Measurements from ENCODE around the gene OR6B1. TPM values are rescaled to one million over a fixed set of nuclear protein-coding genes. Genes with fewer than 3 reads are reported as not detected.

The OR6B1 gene
- total and polyA plus RNA-seq, 4 donors: not detected

DNA sequence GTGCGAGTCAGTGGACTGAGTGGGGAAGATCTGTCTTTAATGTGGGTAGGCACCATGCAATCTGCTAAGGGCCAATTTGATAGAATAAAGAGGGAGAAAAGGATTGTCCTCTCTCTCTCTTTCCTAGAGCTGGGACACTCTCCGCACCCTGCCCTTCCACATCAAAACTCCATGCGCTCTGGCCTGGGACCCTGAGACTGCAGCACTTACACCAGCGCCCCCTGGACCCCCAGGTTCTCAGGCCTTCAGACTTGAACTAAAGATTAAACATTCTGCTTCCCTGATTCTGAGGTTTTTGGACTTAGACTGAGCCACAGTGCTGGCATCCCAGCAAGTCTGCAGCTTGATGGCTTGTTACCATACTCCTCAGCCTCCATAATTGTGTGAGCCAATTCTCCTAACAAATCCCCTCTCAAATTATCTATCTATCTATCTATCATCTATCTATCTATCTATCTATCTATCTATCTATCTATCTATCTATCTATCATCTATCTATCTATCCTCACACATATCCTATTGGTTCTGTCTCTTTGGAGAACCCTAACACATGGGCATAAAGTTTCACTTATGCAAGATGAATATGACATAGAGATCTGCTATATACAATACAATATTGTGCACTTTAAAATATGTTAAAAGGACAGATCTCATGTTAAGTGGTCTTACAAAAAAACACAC, 26.2 kb downstream of the OR6B1 start:
- Histone ChIP-seq H3K9ac (ENCODE audit: insufficient read depth in 1 of 2, low read length in 2 of 2) (no peak overlapping the region), H3K36me3 (ENCODE audit: control insufficient read depth in 4 of 4, insufficient read depth in 4 of 4, low read length in 4 of 4) (no peaks in the 10 kb centered on the region), H3K27ac (ENCODE audit: low read depth in 1 of 2, low read length in 1 of 2) (no peak overlapping the region), H3K9me3 (ENCODE audit: control insufficient read depth in 4 of 4, insufficient read depth in 3 of 4, low read length in 3 of 4) (peaks cover 0 to 1% (median 0%) of the 10 kb centered on the region in 4 donors), H3K27me3 (ENCODE audit: control insufficient read depth in 3 of 3, insufficient read depth in 3 of 3, low read length in 2 of 3) (peaks cover 0 to 3% (median 0%) of the 10 kb centered on the region in 3 donors), H3K4me3 (no peak overlapping the region), H3K4me1 (ENCODE audit: control insufficient read depth in 5 of 5, insufficient read depth in 5 of 5, low read length in 5 of 5) (peaks cover 0 to 16% (median 0%) of the 10 kb centered on the region in 5 donors)
- 56 to 83% methylated on average over 4 of the region's 4 CpGs for whole genome bisulfite sequencing, 2 donors
- DNase-seq (no peak), ATAC-seq (ENCODE audit: insufficient read depth, low FRiP score) (no peak)
- TF ChIP-seq, protein P1, sequence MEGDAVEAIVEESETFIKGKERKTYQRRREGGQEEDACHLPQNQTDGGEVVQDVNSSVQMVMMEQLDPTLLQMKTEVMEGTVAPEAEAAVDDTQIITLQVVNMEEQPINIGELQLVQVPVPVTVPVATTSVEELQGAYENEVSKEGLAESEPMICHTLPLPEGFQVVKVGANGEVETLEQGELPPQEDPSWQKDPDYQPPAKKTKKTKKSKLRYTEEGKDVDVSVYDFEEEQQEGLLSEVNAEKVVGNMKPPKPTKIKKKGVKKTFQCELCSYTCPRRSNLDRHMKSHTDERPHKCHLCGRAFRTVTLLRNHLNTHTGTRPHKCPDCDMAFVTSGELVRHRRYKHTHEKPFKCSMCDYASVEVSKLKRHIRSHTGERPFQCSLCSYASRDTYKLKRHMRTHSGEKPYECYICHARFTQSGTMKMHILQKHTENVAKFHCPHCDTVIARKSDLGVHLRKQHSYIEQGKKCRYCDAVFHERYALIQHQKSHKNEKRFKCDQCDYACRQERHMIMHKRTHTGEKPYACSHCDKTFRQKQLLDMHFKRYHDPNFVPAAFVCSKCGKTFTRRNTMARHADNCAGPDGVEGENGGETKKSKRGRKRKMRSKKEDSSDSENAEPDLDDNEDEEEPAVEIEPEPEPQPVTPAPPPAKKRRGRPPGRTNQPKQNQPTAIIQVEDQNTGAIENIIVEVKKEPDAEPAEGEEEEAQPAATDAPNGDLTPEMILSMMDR (IDR thresholded peaks at IDR 0.05; ENCODE audit: control extremely low read depth, extremely low read depth): no peak

DNA sequence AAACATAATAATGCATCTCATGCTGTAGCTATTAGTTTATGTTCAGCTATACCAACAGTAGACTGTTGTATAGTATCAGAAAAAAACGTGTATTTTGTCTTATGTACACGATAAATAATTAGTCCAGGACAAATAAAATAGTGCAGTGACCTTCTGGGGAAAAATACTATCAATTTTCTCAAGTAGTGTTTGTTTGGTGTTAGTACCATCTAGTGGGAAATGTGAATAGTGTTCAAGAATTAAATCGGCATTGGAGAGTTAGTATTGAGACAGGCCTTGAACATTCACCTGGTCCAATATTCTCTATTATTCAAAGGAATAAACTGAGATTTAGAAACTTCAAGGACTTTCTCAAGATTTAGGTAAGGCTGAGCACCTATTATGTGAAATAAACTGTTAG, 26.9 kb downstream of the OR6B1 start:
- Histone ChIP-seq H3K4me1 (ENCODE audit: control insufficient read depth in 5 of 5, insufficient read depth in 5 of 5, low read length in 5 of 5) (peaks cover 0 to 24% (median 0%) of the 10 kb centered on the region in 5 donors), H3K9me3 (ENCODE audit: control insufficient read depth in 4 of 4, insufficient read depth in 3 of 4, low read length in 3 of 4) (peaks cover 0 to 1% (median 0%) of the 10 kb centered on the region in 4 donors), H3K27me3 (ENCODE audit: control insufficient read depth in 3 of 3, insufficient read depth in 3 of 3, low read length in 2 of 3) (peaks cover 0 to 3% (median 0%) of the 10 kb centered on the region in 3 donors), H3K36me3 (ENCODE audit: control insufficient read depth in 4 of 4, insufficient read depth in 4 of 4, low read length in 4 of 4) (no peaks in the 10 kb centered on the region), H3K9ac (ENCODE audit: insufficient read depth in 1 of 2, low read length in 2 of 2) (no peak overlapping the region), H3K27ac (ENCODE audit: low read depth in 1 of 2, low read length in 1 of 2) (no peak overlapping the region), H3K4me3 (no peak overlapping the region)
- ATAC-seq (ENCODE audit: insufficient read depth, low FRiP score): no peak
- TF ChIP-seq, protein P1 (IDR thresholded peaks at IDR 0.05; ENCODE audit: control extremely low read depth, extremely low read depth): no peak
- 14 to 19% methylated on average over 3 of the region's 3 CpGs for WGBS, 2 donors
- peak in 2 of 3 donors; percentile 65 to 68 for DNase-seq

DNA sequence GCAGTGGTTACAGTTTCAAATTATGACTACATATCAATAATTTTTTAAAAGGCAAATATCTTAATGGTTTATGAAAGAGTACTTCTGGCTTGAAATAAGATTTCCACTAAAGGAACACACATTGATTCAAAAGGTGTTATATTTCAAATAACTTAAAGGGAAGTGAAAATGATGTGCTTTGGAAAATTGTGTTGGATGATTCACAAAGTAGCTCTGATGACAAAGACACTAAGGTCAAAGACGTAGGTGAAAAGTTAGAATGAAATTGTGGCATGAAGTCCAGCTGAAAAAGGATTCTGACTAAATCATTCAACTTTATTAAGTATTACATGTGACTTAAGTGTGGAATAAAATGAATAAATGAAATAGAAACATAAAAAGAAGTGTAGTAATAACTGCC, 27.9 kb downstream of the OR6B1 start:
- DNase-seq (no peak), ATAC-seq (ENCODE audit: insufficient read depth, low FRiP score) (no peak)
- H3K27ac ChIP-seq (ENCODE audit: low read depth in 1 of 2, low read length in 1 of 2): no peak overlapping the region
- peaks cover 0 to 1% (median 0%) of the 10 kb centered on the region in 4 donors for H3K9me3 ChIP-seq (ENCODE audit: control insufficient read depth in 4 of 4, insufficient read depth in 3 of 4, low read length in 3 of 4)
- H3K4me3 ChIP-seq: no peak overlapping the region
- peaks cover 0 to 3% (median 0%) of the 10 kb centered on the region in 3 donors for H3K27me3 ChIP-seq (ENCODE audit: control insufficient read depth in 3 of 3, insufficient read depth in 3 of 3, low read length in 2 of 3)
- peaks cover 0 to 33% (median 0%) of the 10 kb centered on the region in 5 donors for H3K4me1 ChIP-seq (ENCODE audit: control insufficient read depth in 5 of 5, insufficient read depth in 5 of 5, low read length in 5 of 5)
- WGBS, 2 donors: 61 to 71% methylated on average over 1 of the region's 1 CpG
- no peaks in the 10 kb centered on the region for H3K36me3 ChIP-seq (ENCODE audit: control insufficient read depth in 4 of 4, insufficient read depth in 4 of 4, low read length in 4 of 4)
- TF ChIP-seq, protein P1 (IDR thresholded peaks at IDR 0.05; ENCODE audit: control extremely low read depth, extremely low read depth): no peak
- no peak overlapping the region for H3K9ac ChIP-seq (ENCODE audit: insufficient read depth in 1 of 2, low read length in 2 of 2)
